Measurements from ENCODE around the gene MAP3K3. TPM values are rescaled to one million over a fixed set of nuclear protein-coding genes. Genes with fewer than 3 reads are reported as not detected.
A peak's percentile ranks its signal among the peaks of the same experiment; 100 is the strongest.

Gene MAP3K3
- polyA plus RNA-seq, 2 of the 4 experiments (the other 2 are of a cell fraction), result 10.8 to 11.2 TPM

GRCh38 chr17:63600569-63601438, 21.4 kb upstream of the MAP3K3 start, which contains the start of gene TACO1 (continued):
- no peak for TF ChIP-seq ZFP36 (IDR thresholded peaks at IDR 0.05; ENCODE audit: borderline replicate concordance, partially characterized antibody)
- no peak for TF ChIP-seq BHLHE40 (IDR thresholded peaks at IDR 0.05; ENCODE audit: low read depth, low read length)
- TF ChIP-seq TFCP2L1 (CRISPR knock-in tag; IDR thresholded peaks at IDR 0.05), result peak; percentile 86
- TF ChIP-seq BCL3 (IDR thresholded peaks at IDR 0.05), result peak; percentile 79
- TF ChIP-seq JUN (IDR thresholded peaks at IDR 0.05), result peak; percentile 82 to 97
- TF ChIP-seq HOXB13 (CRISPR knock-in tag; IDR thresholded peaks at IDR 0.05; ENCODE audit: low read depth), result no peak
- peak; percentile 29; the same call in 1 of the 2 replicates for TF ChIP-seq HDAC2 (IDR thresholded peaks at IDR 0.05)
- peak; percentile 79 for TF ChIP-seq HOXB5 (CRISPR knock-in tag; IDR thresholded peaks at IDR 0.05)
- peak; percentile 78 for TF ChIP-seq ESRRA (IDR thresholded peaks at IDR 0.05; ENCODE audit: borderline replicate concordance, low read length)
- TF ChIP-seq POLR2AphosphoS2 (conservative IDR thresholded peaks at IDR 0.05; ENCODE audit: low read length), result no peak
- TF ChIP-seq PBX3 (IDR thresholded peaks at IDR 0.05), result peak; percentile 85
- TF ChIP-seq ZSCAN20 (CRISPR knock-in tag; IDR thresholded peaks at IDR 0.05), result no peak
- TF ChIP-seq REST (IDR thresholded peaks at IDR 0.05), result no peak
- TF ChIP-seq CEBPB (IDR thresholded peaks at IDR 0.05), result peak in 1 of 2 experiments; percentile 28; a peak in 1 of 4 replicates
- no peak for TF ChIP-seq EHMT2 (IDR thresholded peaks at IDR 0.05; ENCODE audit: low read depth)
- no peak for TF ChIP-seq CHD4 (IDR thresholded peaks at IDR 0.05; ENCODE audit: borderline replicate concordance)
- peak; percentile 85 for TF ChIP-seq E2F6 (IDR thresholded peaks at IDR 0.05; ENCODE audit: borderline replicate concordance, low read depth)
- TF ChIP-seq ZNF302 (CRISPR knock-in tag; IDR thresholded peaks at IDR 0.05), result no peak
- TF ChIP-seq TP53 (CRISPR knock-in tag; IDR thresholded peaks at IDR 0.05), result 0 out of 2 replicates have a peak, but pooled peaks have one; percentile 23
- TF ChIP-seq FOSL2 (IDR thresholded peaks at IDR 0.05), result no peak
- peak; percentile 31 for TF ChIP-seq FOSL2 (CRISPR knock-in tag; IDR thresholded peaks at IDR 0.05)
- TF ChIP-seq MAZ (IDR thresholded peaks at IDR 0.05; ENCODE audit: borderline replicate concordance, low read depth, low read length), result peak; percentile 84; the same call in 1 of the 2 replicates
- TF ChIP-seq GATA3 (IDR thresholded peaks at IDR 0.05; ENCODE audit: borderline replicate concordance), result peak; percentile 57; the same call in 1 of the 2 replicates
- no peak for TF ChIP-seq HOXA7 (CRISPR knock-in tag; IDR thresholded peaks at IDR 0.05)
- TF ChIP-seq EP300 (IDR thresholded peaks at IDR 0.05), result no peak
- peak; percentile 71 for TF ChIP-seq RFX5 (IDR thresholded peaks at IDR 0.05)
- peak; percentile 98 for TF ChIP-seq PHF8 (IDR thresholded peaks at IDR 0.05; ENCODE audit: borderline replicate concordance, low read depth)
- TF ChIP-seq SREBF2 (IDR thresholded peaks at IDR 0.05), result no peak
- TF ChIP-seq CHD2 (IDR thresholded peaks at IDR 0.05; ENCODE audit: low read length, partially characterized antibody), result no peak
- no peak for TF ChIP-seq HES2 (IDR thresholded peaks at IDR 0.05)
- no peak for TF ChIP-seq CBX8 (IDR thresholded peaks at IDR 0.05)

Measured in A549 (cell line).